Activated T-cell treated with anti-CD3 and anti-CD28 coated beads for 4 hours (primary cell): ENCODE measurements around the gene TMEM205.
"Not testable (repeated sequence)": the region's sequence is repeated elsewhere in the genome, so short reads cannot be mapped to it uniquely, and the experiment has no call there.

ENCODE experiments used
- DNase-seq: peaks from one replicate; pipeline ENCODE4 v3.0.0-alpha.2; 2020

TMEM205 gene

DNA sequence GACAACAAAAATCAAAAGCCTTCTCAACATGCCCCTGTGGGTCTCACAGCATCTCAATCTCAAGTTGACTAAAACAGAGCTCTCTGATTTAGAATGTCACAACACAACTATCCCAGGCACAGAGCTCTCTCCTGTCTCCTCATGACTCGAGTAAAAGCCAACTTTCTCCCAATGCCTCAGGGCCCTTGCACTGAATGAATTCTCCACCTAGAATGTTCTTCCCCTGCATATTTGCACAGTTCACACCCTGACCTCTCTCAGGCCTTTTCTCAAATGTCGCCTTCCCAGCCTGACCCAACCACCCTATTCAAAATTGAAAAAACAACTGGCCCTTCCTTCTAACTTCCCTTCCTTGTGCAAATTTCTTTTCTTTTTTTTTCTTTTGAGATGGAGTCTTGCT, 24.7 kb upstream of the TMEM205 start:
- DNase-seq, result no peak

DNA sequence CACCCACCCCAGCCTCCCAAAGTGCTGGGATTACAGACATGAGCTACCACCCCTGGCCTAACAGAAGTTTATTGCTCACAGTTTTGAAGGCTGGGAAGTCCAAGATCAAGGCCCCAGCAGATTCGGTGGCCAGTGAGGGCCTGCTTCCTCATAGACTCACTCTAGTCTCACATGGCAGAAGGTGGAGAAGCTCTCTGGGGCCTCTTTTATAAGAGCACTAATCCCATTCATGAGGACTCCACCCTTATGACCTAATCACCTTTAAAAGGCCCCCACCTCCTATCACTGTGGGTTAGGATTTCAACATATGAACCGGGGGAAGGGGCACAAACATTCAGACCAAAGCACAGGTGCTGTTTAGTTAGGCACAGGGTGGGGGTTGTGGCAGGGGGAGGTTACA, 21.5 kb upstream of the TMEM205 start:
- no peak for DNase-seq

GRCh38 chr19:11365557-11366117, 19.6 kb upstream of the TMEM205 start:
- no peak for DNase-seq

GRCh38 chr19:11364935-11365334, 18.9 kb upstream of the TMEM205 start:
- no peak for DNase-seq

DNA sequence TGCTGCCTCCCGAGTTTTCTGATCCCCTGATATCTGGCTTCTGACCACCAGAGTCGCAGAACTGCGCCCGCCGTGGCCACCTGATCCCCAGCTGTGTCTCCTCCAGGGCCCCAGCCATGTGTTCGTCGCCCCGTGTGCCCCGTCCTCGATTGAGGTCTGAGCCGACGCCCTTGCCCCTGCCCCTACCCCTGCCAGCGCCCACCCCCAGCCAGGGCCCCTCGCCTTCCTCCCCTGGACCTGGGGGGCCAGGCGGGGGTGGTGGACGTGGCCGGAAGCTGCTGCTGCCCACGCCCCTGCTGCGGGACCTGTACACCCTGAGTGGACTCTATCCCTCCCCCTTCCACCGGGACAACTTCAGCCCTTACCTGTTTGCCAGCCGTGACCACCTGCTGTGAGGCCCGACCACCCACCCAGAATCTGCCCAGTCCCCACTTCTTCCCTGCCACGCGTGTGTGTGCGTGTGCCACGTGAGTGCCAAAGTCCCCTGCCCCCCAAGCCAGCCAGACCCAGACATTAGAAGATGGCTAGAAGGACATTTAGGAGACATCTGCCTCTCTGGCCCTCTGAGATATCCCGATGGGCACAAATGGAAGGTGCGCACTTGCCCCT, 18.3 kb upstream of the TMEM205 start:
- no peak for DNase-seq

DNA sequence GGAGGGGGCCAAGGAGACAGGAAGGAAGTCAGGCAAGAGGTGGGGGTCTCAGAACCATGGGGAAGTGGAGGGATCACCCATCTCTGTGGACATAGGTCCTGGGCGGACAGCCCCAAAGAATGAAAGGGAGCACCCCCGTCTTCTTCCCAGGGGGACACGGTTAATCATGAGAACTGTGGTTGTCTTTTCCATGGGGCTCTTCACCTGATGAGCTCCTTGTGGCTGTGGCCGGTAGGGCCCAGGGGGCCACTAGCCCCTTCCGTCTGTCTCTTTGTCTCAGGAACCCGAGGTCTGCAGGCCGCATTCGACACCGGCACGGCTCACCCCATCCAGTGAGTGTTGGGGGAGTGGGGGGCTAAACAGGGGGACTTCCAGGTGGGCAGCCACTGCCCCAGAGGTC, 17.8 kb upstream of the TMEM205 start:
- DNase-seq, result no peak

GRCh38 chr19:11361771-11362731, 16.0 kb upstream of the TMEM205 start:
- no peak for DNase-seq

- DNase-seq, result no peak
Measured at GRCh38 chr19:11361037-11361770, 15.1 kb upstream of the TMEM205 start.

GRCh38 chr19:11359421-11359820, 13.4 kb upstream of the TMEM205 start:
- DNase-seq, result no peak

DNA sequence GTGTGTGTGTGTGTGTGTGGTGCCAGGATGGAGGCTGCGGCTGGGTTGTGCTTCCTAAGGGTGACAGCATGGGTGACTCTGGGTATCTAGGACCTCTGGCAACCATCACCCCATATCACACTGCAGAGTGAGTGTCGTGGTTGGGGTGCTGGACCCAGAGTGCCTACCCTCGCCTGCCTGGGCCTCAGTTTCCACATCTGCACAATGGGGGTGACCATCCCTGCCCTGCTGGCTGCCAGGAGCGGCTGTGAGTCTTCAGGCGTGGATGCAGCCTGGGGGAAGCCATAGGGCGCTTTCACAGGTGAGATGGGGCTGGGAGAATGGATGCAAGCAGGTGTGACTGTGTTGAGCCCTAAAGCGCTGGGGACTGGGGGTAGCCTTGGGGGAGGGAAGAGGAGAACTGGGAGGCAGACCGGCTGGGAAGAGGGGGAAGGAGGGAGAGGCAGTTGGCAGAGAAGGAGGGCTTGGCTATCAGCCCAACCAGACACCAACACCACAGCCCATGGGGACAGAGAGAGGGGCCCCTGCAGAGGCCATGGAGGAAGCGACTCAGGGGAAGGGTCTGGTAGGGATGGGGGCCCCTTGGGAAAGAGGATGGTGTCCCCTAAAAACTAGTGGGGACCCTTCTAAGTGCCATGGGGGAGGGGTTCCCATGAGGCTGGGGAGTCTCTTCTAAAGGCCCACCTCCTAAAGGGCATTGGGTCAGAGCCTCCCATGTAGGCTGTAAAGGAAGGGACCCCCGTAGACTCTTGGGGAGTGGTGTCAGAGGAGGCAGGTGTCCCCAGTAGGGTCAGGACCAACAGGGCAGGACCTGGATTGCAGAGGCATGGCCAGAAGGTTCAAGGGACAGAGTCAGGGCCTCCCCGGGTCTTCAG, 10.8 kb upstream of the TMEM205 start:
- DNase-seq, result no peak

DNA sequence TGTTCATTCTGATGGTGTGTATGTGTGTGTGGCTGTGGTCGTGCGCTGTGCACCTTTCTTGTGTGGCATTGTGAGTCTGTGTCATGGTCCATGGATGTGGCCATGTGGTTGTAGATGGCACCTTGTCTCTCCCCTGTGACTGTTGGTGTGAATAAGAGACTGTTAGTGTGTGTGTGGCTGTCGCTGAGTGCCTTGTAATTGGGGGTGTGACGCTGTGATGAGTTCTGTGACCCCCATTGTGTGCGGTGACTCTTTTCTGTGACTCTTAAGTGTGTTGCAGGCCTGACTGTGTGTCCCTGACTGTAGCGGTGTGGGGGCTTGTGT, 10.0 kb upstream of the TMEM205 start:
- DNase-seq, result no peak

GRCh38 chr19:11355160-11356073, 9.3 kb upstream of the TMEM205 start, which contains the start of gene PLPPR2:
TSS of gene PLPPR2 (plus strand) at chr19:11355432. CDS start at chr19:11357674, 2,242 bp downstream.
- peak; percentile 78 for DNase-seq

GRCh38 chr19:11354102-11354501, 8.0 kb upstream of the TMEM205 start:
- DNase-seq, result not testable (repeated sequence)

DNA sequence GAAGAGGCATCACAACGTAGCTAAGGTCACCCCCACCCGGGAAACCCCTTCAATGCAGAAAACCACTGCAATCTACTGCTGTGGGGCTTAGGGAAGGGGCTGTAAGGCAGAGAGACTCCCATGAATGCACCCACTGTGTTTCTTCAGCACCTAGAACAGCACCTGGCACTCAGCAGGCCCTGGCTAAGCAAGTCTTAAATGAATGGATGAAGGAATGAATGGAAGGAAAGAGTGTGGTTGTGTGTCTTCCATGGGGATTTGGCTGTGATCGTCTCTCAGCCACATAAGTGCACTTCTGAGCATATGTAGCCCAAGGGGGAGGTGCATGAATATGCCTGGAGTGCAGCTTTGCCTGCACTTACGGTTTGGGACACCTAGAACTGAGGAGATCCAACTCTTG, 3.1 kb upstream of the TMEM205 start:
- no peak for DNase-seq

GRCh38 chr19:11347546-11348039, 1.5 kb upstream of the TMEM205 start:
- DNase-seq, result no peak

- no peak for DNase-seq
Measured at GRCh38 chr19:11345122-11345803, 805 bp downstream of the TMEM205 start.

DNA sequence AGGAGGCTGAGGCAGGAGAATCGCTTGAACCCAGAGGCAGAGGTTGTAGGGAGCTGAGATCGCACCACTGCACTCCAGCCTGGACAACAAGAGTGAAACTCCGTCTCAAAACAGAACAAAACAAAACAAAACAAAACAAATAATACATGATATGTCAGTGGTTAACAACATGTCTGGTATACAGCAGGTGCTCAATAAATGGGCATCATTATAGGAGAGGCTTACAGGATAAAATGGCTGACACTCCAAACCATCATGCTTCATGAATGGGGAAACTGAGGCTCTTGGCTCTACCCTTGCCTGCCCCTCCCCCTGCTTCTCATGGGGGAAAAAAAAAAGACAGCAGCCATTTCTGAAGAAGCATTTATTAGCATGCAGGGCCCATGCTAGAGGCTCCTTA, 3.6 kb downstream of the TMEM205 start:
- no peak for DNase-seq

GRCh38 chr19:11340099-11340467, 6.0 kb downstream of the TMEM205 start:
- not testable (repeated sequence) for DNase-seq

GRCh38 chr19:11339254-11340098, 6.6 kb downstream of the TMEM205 start, which contains the start of gene RAB3D:
TSS of gene RAB3D (minus strand) at chr19:11339657. CDS start at chr19:11337399, 2,258 bp downstream.
- peak; percentile 76 for DNase-seq
